ENCODE data around the gene BAD. TPM values are rescaled to one million over a fixed set of nuclear protein-coding genes. Genes with fewer than 3 reads are reported as not detected.

BAD gene
- total and polyA plus RNA-seq, 2 of the 13 experiments (the other 11 are each of a cell fraction or from before 2014, with no cell fraction given) = 17.9 to 28.5 TPM

GRCh38 chr11:64237484-64237951 lies 46.9 kb downstream of the BAD start (continued):
- no peak for TF ChIP-seq SOX6 (IDR thresholded peaks at IDR 0.05)
- TF ChIP-seq SOX6 (CRISPR knock-in tag; IDR thresholded peaks at IDR 0.05) = peak; percentile 80
- TF ChIP-seq ZNF614 (CRISPR knock-in tag; IDR thresholded peaks at IDR 0.05; ENCODE audit: borderline replicate concordance) = peak; percentile 45; the same call in 1 of the 2 replicates
- TF ChIP-seq ZNF737 (CRISPR knock-in tag; IDR thresholded peaks at IDR 0.05; ENCODE audit: borderline replicate concordance) = no peak
- TF ChIP-seq ZNF24 (IDR thresholded peaks at IDR 0.05) = no peak
- TF ChIP-seq GPN1 (CRISPR knock-in tag; IDR thresholded peaks at IDR 0.05; ENCODE audit: borderline replicate concordance) = no peak
- TF ChIP-seq CHCHD3 (CRISPR knock-in tag; IDR thresholded peaks at IDR 0.05) = no peak
- no peak for TF ChIP-seq ZKSCAN8 (CRISPR knock-in tag; IDR thresholded peaks at IDR 0.05; ENCODE audit: borderline replicate concordance)
- TF ChIP-seq ZBTB38 (CRISPR knock-in tag; IDR thresholded peaks at IDR 0.05) = no peak
- TF ChIP-seq FLYWCH1 (CRISPR knock-in tag; IDR thresholded peaks at IDR 0.05) = no peak
- no peak for TF ChIP-seq ISX (CRISPR knock-in tag; conservative IDR thresholded peaks at IDR 0.05)
- TF ChIP-seq ZNF704 (CRISPR knock-in tag; IDR thresholded peaks at IDR 0.05; ENCODE audit: borderline replicate concordance) = no peak
- no peak for TF ChIP-seq KLF12 (CRISPR knock-in tag; IDR thresholded peaks at IDR 0.05; ENCODE audit: borderline replicate concordance)
- peak; percentile 53; the same call in 1 of the 2 replicates for TF ChIP-seq FOXK1 (CRISPR knock-in tag; IDR thresholded peaks at IDR 0.05; ENCODE audit: borderline replicate concordance, low read depth)
- TF ChIP-seq SNAPC4 (CRISPR knock-in tag; IDR thresholded peaks at IDR 0.05) = no peak
- TF ChIP-seq ZBTB43 (CRISPR knock-in tag; conservative IDR thresholded peaks at IDR 0.05) = 0 out of 2 replicates have a peak, but pooled peaks have one; percentile 23
- TF ChIP-seq ZNF570 (CRISPR knock-in tag; IDR thresholded peaks at IDR 0.05; ENCODE audit: borderline replicate concordance) = no peak
- TF ChIP-seq ZNF605 (CRISPR knock-in tag; IDR thresholded peaks at IDR 0.05) = peak; percentile 76; the same call in 1 of the 2 replicates
- TF ChIP-seq ZNF34 (CRISPR knock-in tag; IDR thresholded peaks at IDR 0.05; ENCODE audit: borderline replicate concordance) = no peak
- peak; percentile 87; the same call in 1 of the 2 replicates for TF ChIP-seq ERF (CRISPR knock-in tag; IDR thresholded peaks at IDR 0.05)
- TF ChIP-seq ZSCAN29 (CRISPR knock-in tag; conservative IDR thresholded peaks at IDR 0.05) = no peak
